HepG2 (cell line): ENCODE measurements around the gene SLC7A11. TPM values are rescaled to one million over a fixed set of nuclear protein-coding genes. Genes with fewer than 3 reads are reported as not detected.

Experiments
- ATAC-seq: fragments of 200-7000 bp; cut with Tn5 transposase; 3 replicates; pipeline ENCODE4 v1.9.1; 2020; ENCODE audit warnings: mild to moderate bottlenecking, moderate library complexity
- BruUV-seq: library from RNA; stranded (reverse); fragments of 400-500 nt; replicated peaks from 2 replicates; lab custom pipeline; 2021; lab: Mats Ljungman, UMichigan
- CTCF ChIA-PET: fragments of 300-600 bp; formaldehyde crosslinking; extraction: SDS; loops from one replicate; lab custom pipeline; 2021; ENCODE audit warnings: low total read pairs, inconsistent platforms, low intra/inter-chr PET ratio; lab: Yijun Ruan, JAX
- POLR2A ChIA-PET: fragments of 350-600 bp; sonication (Branson Sonifier 250); formaldehyde crosslinking; loops from one replicate; lab custom pipeline; 2020; ENCODE audit warnings: antibody characterized with exemption, inconsistent platforms; lab: Yijun Ruan, JAX
- DNase-seq: peaks from one replicate; pipeline ENCODE4 v3.0.0-alpha.2; 2015; ENCODE audit warnings: low spot score
- FAIRE-seq: peaks from 3 replicates; lab custom pipeline; 2011; peaks lifted over from hg19 to GRCh38; lab: Jason Lieb, UNC
- H2AFZ ChIP-seq: one replicate; pipeline ENCODE4 v1.6.1; 2011; ENCODE audit warnings: low read length, inconsistent platforms
- H3K27ac ChIP-seq: fragments of 300-600 bp; 3 replicates; pipeline ENCODE4 v1.8.0; 2011; ENCODE audit warnings: mixed run types, mild to moderate bottlenecking, mixed read lengths, low read length, inconsistent platforms; ENCODE audit not compliant: insufficient read depth; ENCODE audit errors: extremely low read length
- H3K27me3 ChIP-seq, 2 experiments: fragments of 200-600 bp in 1 of 2; 2 replicates in 1 of 2; 3 replicates in 1 of 2; pipeline versions ENCODE4 v1.6.0 to v1.8.0; 2011; ENCODE audit warnings: low read length in 2 of 2, mild to moderate bottlenecking in 2 of 2, moderate library complexity in 2 of 2, inconsistent platforms in 1 of 2; ENCODE audit not compliant: insufficient read depth in 2 of 2, control insufficient read depth in 1 of 2
- H3K36me3 ChIP-seq, 2 experiments: fragments of 200-600 bp in 1 of 2; replicated peaks in 1 of 2; 2 replicates in 1 of 2; 3 replicates in 1 of 2; pipeline versions ENCODE4 v1.5.1 to v1.8.0; 2011; ENCODE audit warnings: low read length in 2 of 2, inconsistent platforms in 1 of 2; ENCODE audit not compliant: insufficient read depth in 2 of 2, control insufficient read depth in 1 of 2
- H3K4me1 ChIP-seq: 2 replicates; pipeline ENCODE4 v1.5.1; 2012; ENCODE audit warnings: low read length, inconsistent platforms; ENCODE audit not compliant: insufficient read depth
- H3K4me2 ChIP-seq: 2 replicates; pipeline ENCODE4 v1.6.0; 2011; ENCODE audit warnings: low read depth, low read length, inconsistent platforms
- H3K4me3 ChIP-seq, 3 experiments: fragments of 200-600 bp in 1 of 3; sonication (generic), shearing (Covaris generic) in 1 of 3; replicated peaks in 1 of 3; 2 replicates each; pipeline ENCODE4 v1.5.1; 2011 to 2016; ENCODE audit warnings: low read length in 3 of 3, inconsistent platforms in 2 of 3, low read depth in 2 of 3, mild to moderate bottlenecking in 2 of 3, control low read depth in 1 of 3, mixed read lengths in 1 of 3; ENCODE audit not compliant: insufficient read depth in 1 of 3
- H3K79me2 ChIP-seq: one replicate; pipeline ENCODE4 v1.6.1; 2011; ENCODE audit warnings: low read length, inconsistent platforms; ENCODE audit not compliant: insufficient read depth
- H3K9ac ChIP-seq: 2 replicates; pipeline ENCODE4 v1.6.0; 2011; ENCODE audit warnings: mild to moderate bottlenecking, low read depth, low read length, inconsistent platforms; ENCODE audit not compliant: insufficient read depth
- H3K9me3 ChIP-seq: 2 replicates; pipeline ENCODE4 v1.5.1; 2012; ENCODE audit warnings: mild to moderate bottlenecking, low read length
- H4K20me1 ChIP-seq: 2 replicates; pipeline ENCODE4 v1.6.0; 2011; ENCODE audit warnings: inconsistent platforms, mild to moderate bottlenecking, low read length, moderate library complexity; ENCODE audit not compliant: insufficient read depth
- CCDC6 ChIP-seq: sonication (generic); formaldehyde crosslinking; IDR thresholded peaks from 2 replicates; pipeline ENCODE4 v1.8.1; 2022; ENCODE audit warnings: mild to moderate bottlenecking, missing genetic modification reagents, moderate library complexity
- HOXA7 ChIP-seq: sonication (generic); formaldehyde crosslinking; IDR thresholded peaks from 2 replicates; pipeline ENCODE4 v1.8.1; 2022; ENCODE audit warnings: mild to moderate bottlenecking, missing genetic modification reagents, moderate library complexity
- IRF2 ChIP-seq: IDR thresholded peaks from 2 replicates; pipeline ENCODE4 v1.6.1; 2018; ENCODE audit warnings: missing genetic modification reagents, missing compliant biosample characterization
- KLF15 ChIP-seq: sonication (generic); formaldehyde crosslinking; IDR thresholded peaks from 2 replicates; pipeline ENCODE4 v1.8.1; 2023; ENCODE audit warnings: borderline replicate concordance, mild to moderate bottlenecking, inconsistent platforms, missing genetic modification reagents, mixed read lengths
- MBNL3 ChIP-seq: fragments of 250-450 bp; sonication (Bioruptor Pico); conservative IDR thresholded peaks from 2 replicates; pipeline ENCODE4 v1.8.0; 2022; ENCODE audit warnings: mild to moderate bottlenecking, inconsistent platforms
- MEF2D ChIP-seq: sonication (generic); formaldehyde crosslinking; IDR thresholded peaks from 2 replicates; pipeline ENCODE4 v1.5.1; 2020; ENCODE audit warnings: mild to moderate bottlenecking, missing genetic modification reagents
- PRDM4 ChIP-seq: sonication (generic); formaldehyde crosslinking; IDR thresholded peaks from 2 replicates; pipeline ENCODE4 v1.9.0; 2021; ENCODE audit warnings: missing genetic modification reagents, borderline replicate concordance
- STAG1 ChIP-seq: sonication (generic); formaldehyde crosslinking; IDR thresholded peaks from 2 replicates; pipeline ENCODE4 v1.4.0; 2020; ENCODE audit warnings: missing genetic modification reagents
- TCF7 ChIP-seq: sonication (generic); IDR thresholded peaks from 2 replicates; pipeline ENCODE4 v1.6.1; 2016; ENCODE audit warnings: antibody characterized with exemption, low read depth
- UBTF ChIP-seq: sonication (generic); formaldehyde crosslinking; IDR thresholded peaks from 2 replicates; pipeline ENCODE4 v1.4.0; 2020; ENCODE audit warnings: mild to moderate bottlenecking, missing genetic modification reagents
- ZBTB2 ChIP-seq: sonication (generic); formaldehyde crosslinking; IDR thresholded peaks from 2 replicates; pipeline ENCODE4 v1.8.0; 2022; ENCODE audit warnings: low read depth, missing genetic modification reagents
- ZNF136 ChIP-seq: sonication (generic); formaldehyde crosslinking; IDR thresholded peaks from 2 replicates; pipeline ENCODE4 v1.8.1; 2022; ENCODE audit warnings: low read depth, mild to moderate bottlenecking, moderate library complexity, missing genetic modification reagents
- ZNF235 ChIP-seq: sonication (generic); formaldehyde crosslinking; IDR thresholded peaks from 2 replicates; pipeline ENCODE4 v1.8.1; 2023; ENCODE audit warnings: mild to moderate bottlenecking, missing genetic modification reagents, borderline replicate concordance
- ZNF432 ChIP-seq: sonication (generic); formaldehyde crosslinking; IDR thresholded peaks from 2 replicates; pipeline ENCODE4 v1.5.0; 2020; ENCODE audit warnings: missing genetic modification reagents, mild to moderate bottlenecking, borderline replicate concordance
- ZNF530 ChIP-seq: sonication (generic); formaldehyde crosslinking; IDR thresholded peaks from 2 replicates; pipeline ENCODE4 v1.5.0; 2020; ENCODE audit warnings: low read depth, mild to moderate bottlenecking, missing genetic modification reagents
- ZNF780A ChIP-seq: sonication (generic); formaldehyde crosslinking; IDR thresholded peaks from 2 replicates; pipeline ENCODE4 v1.8.0; 2022; ENCODE audit warnings: mild to moderate bottlenecking, missing genetic modification reagents, moderate library complexity
- WGBS: methylation state at CpG from one replicate; pipeline ENCODE4 v1.1.6; 2017; ENCODE audit warnings: low lambda C conversion rate; 5-methylcytosine and 5-hydroxymethylcytosine counted together
- in situ Hi-C: cut with HindIII; loops from 2 replicates; pipeline ENCODE4 v1.10.0; 2017; ENCODE audit warnings: low pct_unique_long_range_greater_than_20kb; ENCODE audit not compliant: extremely low pct_ligation_motif_present
- intact Hi-C: fragments of 100-400 bp; cut with micrococcal nuclease; formaldehyde crosslinking; loops from one replicate; pipeline ENCODE4 v1.10.0; 2022; ENCODE audit not compliant: unreplicated experiment
- polyA plus RNA-seq, 8 experiments: library from polyadenylated mRNA; depleted of rRNA in 3 of 8; stranded (reverse) in 7 of 8; unstranded in 1 of 8; fragments of >200 nt; fragmentation: Illumina TruSeq in 4 of 8; extraction: Trizol in 4 of 8; gene quantifications; 2 replicates each; pipeline versions ENCODE4 v1.2.1 to v1.2.3, GENCODE V29; 2011 to 2016; ENCODE audit warnings: low read depth in 4 of 8, missing spikeins in 1 of 8, mixed read lengths in 1 of 8; ENCODE audit not compliant: insufficient read depth in 1 of 8
- total RNA-seq, 5 experiments: library from RNA; depleted of rRNA; stranded (reverse); fragments of >200 nt; fragmentation: Illumina TruSeq; extraction: Trizol; gene quantifications; 2 replicates each; pipeline ENCODE4 v1.2.3, GENCODE V29; 2016; ENCODE audit warnings: low read depth in 1 of 5
- TF ChIP-seq, protein P1 (sequence below): sonication (generic); formaldehyde crosslinking; IDR thresholded peaks from 2 replicates; pipeline ENCODE4 v1.4.0; 2020; ENCODE audit warnings: mild to moderate bottlenecking, missing genetic modification reagents

Gene SLC7A11
- total and polyA plus RNA-seq, 2 of the 13 experiments (the other 11 are each of a cell fraction or from before 2014, with no cell fraction given): 15.7 to 17.5 TPM

DNA sequence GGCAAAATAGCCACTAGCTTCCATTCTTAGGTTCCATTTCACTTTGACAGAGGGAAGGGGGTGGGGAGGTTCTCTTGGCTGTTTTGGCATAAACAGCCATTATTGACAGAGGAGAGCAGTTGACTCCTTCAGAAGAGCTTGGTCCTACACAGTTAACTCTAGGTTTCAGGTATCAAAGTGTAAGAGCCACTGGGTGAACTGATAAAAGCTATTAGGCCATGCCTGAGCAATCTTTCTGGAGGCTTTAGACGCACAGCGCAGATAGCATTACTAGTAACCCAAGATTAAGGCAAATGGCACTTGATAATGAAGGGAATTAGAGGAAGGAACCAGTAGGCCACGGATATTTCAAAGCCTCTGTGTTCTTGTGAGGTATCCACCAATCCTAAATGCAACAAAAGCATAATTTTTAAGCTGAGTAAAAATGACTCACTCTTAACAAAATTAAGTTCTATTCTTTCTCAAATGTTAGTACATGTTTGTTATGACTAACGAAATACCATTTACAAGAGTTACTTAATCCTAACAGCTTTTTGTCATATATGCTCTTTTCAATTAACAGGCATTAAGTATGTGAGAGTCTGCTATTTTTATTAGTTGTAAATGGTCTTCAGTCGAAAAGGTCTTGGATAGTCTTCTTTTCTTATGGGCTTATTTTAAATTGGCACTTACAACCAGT is 53.6 kb downstream of the SLC7A11 start:
- POLR2A ChIA-PET: no interaction called here
- H3K4me1 ChIP-seq: peaks cover 11% of the 10 kb centered on the region
- 97% methylated on average over 5 of the region's 5 CpGs for whole genome bisulfite sequencing

More for the DNA sequence above, 53.6 kb downstream of the SLC7A11 start:
- ATAC-seq (no peak), FAIRE-seq (no peak), DNase-seq (no peak)
- TF ChIP-seq UBTF (CRISPR knock-in tag): no peak
- TF ChIP-seq CCDC6 (CRISPR knock-in tag): no peak
- no peak for TF ChIP-seq TCF7
- TF ChIP-seq, protein P1, sequence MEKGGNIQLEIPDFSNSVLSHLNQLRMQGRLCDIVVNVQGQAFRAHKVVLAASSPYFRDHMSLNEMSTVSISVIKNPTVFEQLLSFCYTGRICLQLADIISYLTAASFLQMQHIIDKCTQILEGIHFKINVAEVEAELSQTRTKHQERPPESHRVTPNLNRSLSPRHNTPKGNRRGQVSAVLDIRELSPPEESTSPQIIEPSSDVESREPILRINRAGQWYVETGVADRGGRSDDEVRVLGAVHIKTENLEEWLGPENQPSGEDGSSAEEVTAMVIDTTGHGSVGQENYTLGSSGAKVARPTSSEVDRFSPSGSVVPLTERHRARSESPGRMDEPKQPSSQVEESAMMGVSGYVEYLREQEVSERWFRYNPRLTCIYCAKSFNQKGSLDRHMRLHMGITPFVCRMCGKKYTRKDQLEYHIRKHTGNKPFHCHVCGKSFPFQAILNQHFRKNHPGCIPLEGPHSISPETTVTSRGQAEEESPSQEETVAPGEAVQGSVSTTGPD (CRISPR knock-in tag): no peak
- TF ChIP-seq ZNF136 (CRISPR knock-in tag): no peak
- TF ChIP-seq ZNF432 (CRISPR knock-in tag): no peak
- no peak for TF ChIP-seq MEF2D (CRISPR knock-in tag)
- TF ChIP-seq MBNL3: no peak
- TF ChIP-seq ZNF530 (CRISPR knock-in tag): no peak
- no peak for TF ChIP-seq ZNF780A (CRISPR knock-in tag)
- no peak for TF ChIP-seq STAG1 (CRISPR knock-in tag)
- TF ChIP-seq PRDM4 (CRISPR knock-in tag): no peak
- no peak for TF ChIP-seq HOXA7 (CRISPR knock-in tag)
- TF ChIP-seq ZNF235 (CRISPR knock-in tag): no peak
- TF ChIP-seq KLF15: no peak
- no peak for TF ChIP-seq IRF2 (CRISPR knock-in tag)
- no peak for TF ChIP-seq ZBTB2
- H3K27me3 ChIP-seq: no peaks in the 10 kb centered on the region
- intact Hi-C loops (loop anchor here (10.0 kb wide), 1 partner anchor 386 kb away; no protein-coding TSS in a partner anchor), in situ Hi-C loops (loop anchor here (10.0 kb wide), 1 partner anchor 374 kb away; no protein-coding TSS in a partner anchor)
- no peaks in the 10 kb centered on the region for H4K20me1 ChIP-seq
- no peak overlapping the region for H3K27ac ChIP-seq
- no peak overlapping the region for H3K9ac ChIP-seq
- H3K4me3 ChIP-seq: no peak overlapping the region
- H3K79me2 ChIP-seq: peaks cover 2% of the 10 kb centered on the region
- no peak overlapping the region for H2AFZ ChIP-seq
- H3K4me2 ChIP-seq: no peak overlapping the region
- CTCF ChIA-PET: no interaction called here
- BruUV-seq: no TSS peak
- peaks cover 0 to 13% of the 10 kb centered on the region in 2 experiments; a peak in 2 of 5 replicates for H3K36me3 ChIP-seq
- H3K9me3 ChIP-seq: no peaks in the 10 kb centered on the region
